T-helper 2 cell treated with Interferon-gamma antibody and Interleukin-4, amounts not matched to agents 5 μg/mL and 100 μg/mL, for 36 hours (primary cell): ENCODE data around the gene SPON2.
A peak's percentile ranks its signal among the peaks of the same experiment; 100 is the strongest.

ENCODE experiments used
- DNase-seq: peaks from one replicate; pipeline ENCODE4 v3.0.0; 2021; ENCODE audit warnings: low spot score
- H3K27ac Mint-ChIP-seq: one replicate; pipeline ENCODE4 v1.8.0; 2021; ENCODE audit warnings: mild to moderate bottlenecking, mixed read lengths
- H3K27me3 Mint-ChIP-seq: one replicate; pipeline ENCODE4 v1.8.0; 2021; ENCODE audit warnings: low read depth, mixed read lengths
- H3K36me3 Mint-ChIP-seq: one replicate; pipeline ENCODE4 v1.8.0; 2021; ENCODE audit warnings: low read depth, mixed read lengths
- H3K4me1 Mint-ChIP-seq: one replicate; pipeline ENCODE4 v1.8.0; 2021; ENCODE audit warnings: low read depth, mixed read lengths
- H3K4me3 Mint-ChIP-seq: one replicate; pipeline ENCODE4 v1.8.0; 2022; ENCODE audit warnings: mild to moderate bottlenecking, moderate library complexity, mixed read lengths
- H3K9me3 Mint-ChIP-seq: one replicate; pipeline ENCODE4 v1.8.0; 2021; ENCODE audit warnings: mixed read lengths

Gene SPON2

GRCh38 chr4:1172228-1172851, at the start of gene SPON2:
SPON2 (minus strand) TSS chr4:1172583.
- peaks cover 9% of the 10 kb centered on the region for H3K4me1 Mint-ChIP-seq
- H3K9me3 Mint-ChIP-seq, result no peaks in the 10 kb centered on the region
- peaks cover 31% of the 10 kb centered on the region for H3K27me3 Mint-ChIP-seq
- DNase-seq, result no peak
- H3K4me3 Mint-ChIP-seq, result peak within 1 kb of the TSS; percentile 59
- H3K27ac Mint-ChIP-seq, result no peak within 1 kb of the TSS
- H3K36me3 Mint-ChIP-seq, result no peaks in the 10 kb centered on the region

GRCh38 chr4:1221155-1221870, 48.9 kb upstream of the SPON2 start:
- H3K4me1 Mint-ChIP-seq, result peaks cover 23% of the 10 kb centered on the region
- no peak for DNase-seq
- H3K4me3 Mint-ChIP-seq, result no peak overlapping the region
- H3K27me3 Mint-ChIP-seq, result no peaks in the 10 kb centered on the region
- H3K27ac Mint-ChIP-seq, result no peak overlapping the region
- H3K9me3 Mint-ChIP-seq, result no peaks in the 10 kb centered on the region
- H3K36me3 Mint-ChIP-seq, result peaks cover 68% of the 10 kb centered on the region

GRCh38 chr4:1220566-1220965, 48.2 kb upstream of the SPON2 start:
- H3K27ac Mint-ChIP-seq, result no peak overlapping the region
- H3K36me3 Mint-ChIP-seq, result peaks cover 67% of the 10 kb centered on the region
- no peaks in the 10 kb centered on the region for H3K9me3 Mint-ChIP-seq
- H3K27me3 Mint-ChIP-seq, result no peaks in the 10 kb centered on the region
- no peak overlapping the region for H3K4me3 Mint-ChIP-seq
- DNase-seq, result no peak
- peaks cover 25% of the 10 kb centered on the region for H3K4me1 Mint-ChIP-seq

GRCh38 chr4:1219566-1219950, 47.2 kb upstream of the SPON2 start:
- peaks cover 66% of the 10 kb centered on the region for H3K36me3 Mint-ChIP-seq
- H3K4me3 Mint-ChIP-seq, result no peak overlapping the region
- no peaks in the 10 kb centered on the region for H3K9me3 Mint-ChIP-seq
- H3K4me1 Mint-ChIP-seq, result peaks cover 25% of the 10 kb centered on the region
- no peaks in the 10 kb centered on the region for H3K27me3 Mint-ChIP-seq
- no peak overlapping the region for H3K27ac Mint-ChIP-seq
- DNase-seq, result no peak

GRCh38 chr4:1218634-1219565, 46.5 kb upstream of the SPON2 start:
- Mint-ChIP-seq H3K27me3 (no peaks in the 10 kb centered on the region), H3K4me1 (peaks cover 25% of the 10 kb centered on the region), H3K9me3 (no peaks in the 10 kb centered on the region), H3K4me3 (no peak overlapping the region), H3K36me3 (peaks cover 60% of the 10 kb centered on the region), H3K27ac (peak overlapping the region; percentile 20)
- DNase-seq, result no peak

- Mint-ChIP-seq H3K4me1 (peaks cover 25% of the 10 kb centered on the region), H3K9me3 (no peaks in the 10 kb centered on the region), H3K4me3 (peak overlapping the region; percentile 70), H3K27ac (peak overlapping the region; percentile 88), H3K27me3 (no peaks in the 10 kb centered on the region), H3K36me3 (peaks cover 54% of the 10 kb centered on the region)
- no peak for DNase-seq
These were observed 45.0 kb upstream of the SPON2 start for GRCh38 chr4:1217366-1217765.

GRCh38 chr4:1216869-1217294, 44.5 kb upstream of the SPON2 start:
- Mint-ChIP-seq H3K27me3 (no peaks in the 10 kb centered on the region), H3K27ac (peak overlapping the region; percentile 88), H3K36me3 (peaks cover 54% of the 10 kb centered on the region), H3K4me1 (peaks cover 25% of the 10 kb centered on the region), H3K9me3 (no peaks in the 10 kb centered on the region), H3K4me3 (peak overlapping the region; percentile 70)
- DNase-seq, result peak; percentile 64

- H3K4me1 Mint-ChIP-seq, result peaks cover 25% of the 10 kb centered on the region
- H3K27ac Mint-ChIP-seq, result peak overlapping the region; percentile 88
- no peak for DNase-seq
- H3K27me3 Mint-ChIP-seq, result no peaks in the 10 kb centered on the region
- H3K9me3 Mint-ChIP-seq, result no peaks in the 10 kb centered on the region
- H3K4me3 Mint-ChIP-seq, result peak overlapping the region; percentile 70
- peaks cover 51% of the 10 kb centered on the region for H3K36me3 Mint-ChIP-seq
These were observed 43.8 kb upstream of the SPON2 start for GRCh38 chr4:1216076-1216614.

GRCh38 chr4:1215141-1216075, 43.0 kb upstream of the SPON2 start:
- Mint-ChIP-seq H3K4me1 (peaks cover 25% of the 10 kb centered on the region), H3K27ac (no peak overlapping the region), H3K4me3 (peak overlapping the region; percentile 12), H3K36me3 (peaks cover 44% of the 10 kb centered on the region), H3K27me3 (no peaks in the 10 kb centered on the region), H3K9me3 (no peaks in the 10 kb centered on the region)
- DNase-seq, result no peak

GRCh38 chr4:1214101-1215095, 42.0 kb upstream of the SPON2 start:
- no peaks in the 10 kb centered on the region for H3K27me3 Mint-ChIP-seq
- H3K36me3 Mint-ChIP-seq, result peaks cover 37% of the 10 kb centered on the region
- no peak overlapping the region for H3K27ac Mint-ChIP-seq
- H3K4me1 Mint-ChIP-seq, result peaks cover 24% of the 10 kb centered on the region
- H3K4me3 Mint-ChIP-seq, result no peak overlapping the region
- no peak for DNase-seq
- H3K9me3 Mint-ChIP-seq, result no peaks in the 10 kb centered on the region

- Mint-ChIP-seq H3K27me3 (no peaks in the 10 kb centered on the region), H3K36me3 (peaks cover 30% of the 10 kb centered on the region), H3K27ac (no peak overlapping the region), H3K4me1 (peaks cover 17% of the 10 kb centered on the region), H3K4me3 (no peak overlapping the region), H3K9me3 (no peaks in the 10 kb centered on the region)
- no peak for DNase-seq
These were observed 41.1 kb upstream of the SPON2 start for GRCh38 chr4:1213336-1213995.
